HG03064 (cell line): ENCODE data around the gene PLEKHA1.

Experiments
- ATAC-seq: cut with Tn5 transposase; IDR thresholded peaks from one replicate; pipeline ENCODE4 v1.9.1; 2021; ENCODE audit warnings: low read depth; ENCODE audit not compliant: unreplicated experiment

PLEKHA1 gene

GRCh38 chr10:122457934-122458333, 83.4 kb downstream of the PLEKHA1 start:
- no peak for ATAC-seq

- ATAC-seq: no peak
Observed at GRCh38 chr10:122458693-122459092, 84.2 kb downstream of the PLEKHA1 start.

GRCh38 chr10:122459561-122460273, 85.2 kb downstream of the PLEKHA1 start:
- ATAC-seq: no peak

- ATAC-seq: no peak
Observed at GRCh38 chr10:122460891-122461293, 86.4 kb downstream of the PLEKHA1 start.

- ATAC-seq: no peak
Observed at GRCh38 chr10:122461367-122461728, 86.8 kb downstream of the PLEKHA1 start, which contains the start of gene HTRA1. TSS of gene HTRA1 (plus strand) at chr10:122461553. CDS start at chr10:122461653, 100 bp downstream.

GRCh38 chr10:122461729-122462532, 87.4 kb downstream of the PLEKHA1 start:
- ATAC-seq: no peak

GRCh38 chr10:122462533-122463465, 88.3 kb downstream of the PLEKHA1 start:
- no peak for ATAC-seq

- ATAC-seq: no peak
Observed at GRCh38 chr10:122463466-122464249, 89.2 kb downstream of the PLEKHA1 start.

GRCh38 chr10:122464250-122464510, 89.7 kb downstream of the PLEKHA1 start:
- ATAC-seq: no peak

GRCh38 chr10:122464586-122464985, 90.1 kb downstream of the PLEKHA1 start:
- no peak for ATAC-seq

GRCh38 chr10:122465401-122466040, 91.0 kb downstream of the PLEKHA1 start:
- ATAC-seq: no peak

GRCh38 chr10:122466951-122467381, 92.5 kb downstream of the PLEKHA1 start:
- ATAC-seq: no peak

GRCh38 chr10:122467701-122468100, 93.2 kb downstream of the PLEKHA1 start:
- no peak for ATAC-seq

- no peak for ATAC-seq
Observed at GRCh38 chr10:122468307-122468925, 93.9 kb downstream of the PLEKHA1 start.

- ATAC-seq: no peak
Observed at GRCh38 chr10:122468926-122469781, 94.6 kb downstream of the PLEKHA1 start.

GRCh38 chr10:122469848-122470247, 95.3 kb downstream of the PLEKHA1 start:
- ATAC-seq: no peak

- ATAC-seq: no peak
Observed at GRCh38 chr10:122471531-122472177, 97.1 kb downstream of the PLEKHA1 start.

GRCh38 chr10:122473116-122473515, 98.6 kb downstream of the PLEKHA1 start:
- ATAC-seq: no peak
